Vagina (tissue), 2 donors: ENCODE data around the gene RAC2. TPM values are rescaled to one million over a fixed set of nuclear protein-coding genes. Genes with fewer than 3 reads are reported as not detected.

ENCODE experiments used
- DNase-seq, 2 donors: peaks; one replicate each; pipeline ENCODE4 v3.0.0-alpha.2; 2017; ENCODE audit errors: extremely low spot score in 2 of 2
- H3K27ac ChIP-seq: fragments of 200-600 bp; sonication (generic); one replicate; pipeline ENCODE4 v1.5.1; 2019
- H3K27me3 ChIP-seq: fragments of 200-600 bp; sonication (generic); one replicate; pipeline ENCODE4 v1.5.1; 2019
- H3K36me3 ChIP-seq, 2 donors: fragments of 200-600 bp; sonication (generic); one replicate each; pipeline ENCODE4 v1.5.1; 2017 to 2019
- H3K4me1 ChIP-seq: fragments of 200-600 bp; sonication (generic); one replicate; pipeline ENCODE4 v1.5.1; 2019
- H3K4me3 ChIP-seq, 2 donors: fragments of 200-600 bp; sonication (generic); 1 replicate in 1 of 2; 2 replicates in 1 of 2; pipeline ENCODE4 v1.5.1; 2016 to 2019
- H3K9me3 ChIP-seq: fragments of 200-600 bp; sonication (generic); one replicate; pipeline ENCODE4 v1.5.1; 2019
- POLR2A ChIP-seq, 2 donors: fragments of 450-650 bp; IDR thresholded peaks; one replicate each; pipeline ENCODE4 v1.6.1; 2017; ENCODE audit warnings: antibody characterized with exemption in 2 of 2, mild to moderate bottlenecking in 2 of 2, moderate library complexity in 2 of 2
- POLR2AphosphoS5 ChIP-seq, 2 donors: sonication (generic); formaldehyde crosslinking; IDR thresholded peaks; one replicate each; pipeline ENCODE4 v1.9.0; 2017; ENCODE audit warnings: antibody characterized with exemption in 2 of 2, mild to moderate bottlenecking in 2 of 2, low read depth in 1 of 2; ENCODE audit not compliant: insufficient read depth in 1 of 2
- intact Hi-C: fragments of 100-400 bp; cut with DNase I; formaldehyde crosslinking; loops from one replicate; pipeline ENCODE4 v1.15.1; 2023
- small RNA-seq: library from RNA; depleted of rRNA; stranded (forward); fragments of <200 nt; gene quantifications from one replicate; pipeline ENCODE3, GENCODE V24; 2016
- total RNA-seq: library from RNA; depleted of rRNA; stranded (reverse); fragments of >200 nt; gene quantifications from one replicate; pipeline ENCODE4 v1.2.3, GENCODE V29; 2016
- TF ChIP-seq, protein P1 (sequence below), 3 experiments: fragments of 450-650 bp in 2 of 3; fragments of 200-600 bp in 1 of 3; sonication (generic) in 1 of 3; IDR thresholded peaks; one replicate each; pipeline ENCODE4 v1.5.1; 2017 to 2019; ENCODE audit warnings: antibody characterized with exemption in 3 of 3, mild to moderate bottlenecking in 2 of 3, moderate library complexity in 2 of 3

Gene RAC2
- total RNA-seq, 1 donor from 2014 or later = 15.7 TPM

- no peak for DNase-seq
Observed at GRCh38 chr22:37177221-37177620, 66.8 kb downstream of the RAC2 start.

DNA sequence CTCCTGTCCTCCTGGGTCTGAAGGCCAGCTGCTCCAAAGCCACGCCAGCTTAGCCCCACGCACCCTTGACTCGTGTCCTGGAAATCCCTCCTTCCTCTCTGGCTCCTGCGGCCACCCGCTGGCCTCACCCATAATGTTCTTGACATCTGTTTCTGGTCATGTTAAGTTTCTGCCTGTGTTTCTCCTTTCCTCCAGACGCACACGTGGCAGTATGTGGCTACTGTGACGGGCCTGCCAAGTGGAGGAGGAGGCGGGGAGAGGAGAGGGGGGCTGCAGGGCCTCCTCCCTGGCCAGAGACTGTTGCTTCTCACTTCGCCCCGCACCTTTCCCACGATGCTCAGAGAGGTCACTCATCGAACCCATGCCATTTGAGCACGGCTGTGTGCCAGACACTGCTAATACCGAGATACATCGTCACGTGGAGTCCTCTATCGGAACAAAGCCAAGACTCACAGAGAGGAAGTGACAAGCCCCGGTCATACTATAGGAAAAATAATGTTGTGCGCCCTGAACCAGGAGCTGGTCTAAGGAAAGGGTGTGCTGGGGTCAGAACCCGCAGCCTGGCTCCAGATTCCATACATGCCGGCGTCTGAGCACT, 67.5 kb downstream of the RAC2 start:
- Histone ChIP-seq H3K36me3 (no peaks in the 10 kb centered on the region), H3K4me3 (peak overlapping the region in 1 of 2 donors; percentile 26), H3K9me3 (no peaks in the 10 kb centered on the region), H3K27ac (peak overlapping the region; percentile 52), H3K27me3 (no peaks in the 10 kb centered on the region), H3K4me1 (peaks cover 39% of the 10 kb centered on the region)
- DNase-seq = no peak
- intact Hi-C loops = no loop called here
- peak; percentile 65 to 80 for TF ChIP-seq POLR2AphosphoS5 (IDR thresholded peaks at IDR 0.05; ENCODE audit: insufficient read depth in 1 of 2, low read depth in 1 of 2)
- TF ChIP-seq, protein P1, sequence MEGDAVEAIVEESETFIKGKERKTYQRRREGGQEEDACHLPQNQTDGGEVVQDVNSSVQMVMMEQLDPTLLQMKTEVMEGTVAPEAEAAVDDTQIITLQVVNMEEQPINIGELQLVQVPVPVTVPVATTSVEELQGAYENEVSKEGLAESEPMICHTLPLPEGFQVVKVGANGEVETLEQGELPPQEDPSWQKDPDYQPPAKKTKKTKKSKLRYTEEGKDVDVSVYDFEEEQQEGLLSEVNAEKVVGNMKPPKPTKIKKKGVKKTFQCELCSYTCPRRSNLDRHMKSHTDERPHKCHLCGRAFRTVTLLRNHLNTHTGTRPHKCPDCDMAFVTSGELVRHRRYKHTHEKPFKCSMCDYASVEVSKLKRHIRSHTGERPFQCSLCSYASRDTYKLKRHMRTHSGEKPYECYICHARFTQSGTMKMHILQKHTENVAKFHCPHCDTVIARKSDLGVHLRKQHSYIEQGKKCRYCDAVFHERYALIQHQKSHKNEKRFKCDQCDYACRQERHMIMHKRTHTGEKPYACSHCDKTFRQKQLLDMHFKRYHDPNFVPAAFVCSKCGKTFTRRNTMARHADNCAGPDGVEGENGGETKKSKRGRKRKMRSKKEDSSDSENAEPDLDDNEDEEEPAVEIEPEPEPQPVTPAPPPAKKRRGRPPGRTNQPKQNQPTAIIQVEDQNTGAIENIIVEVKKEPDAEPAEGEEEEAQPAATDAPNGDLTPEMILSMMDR (IDR thresholded peaks at IDR 0.05) = no peak
- no peak for TF ChIP-seq POLR2A (IDR thresholded peaks at IDR 0.05)

More at GRCh38 chr22:37177221-37177620, 66.8 kb downstream of the RAC2 start:
- TF ChIP-seq POLR2AphosphoS5 (IDR thresholded peaks at IDR 0.05; ENCODE audit: insufficient read depth in 1 of 2, low read depth in 1 of 2) (no peak), POLR2A (IDR thresholded peaks at IDR 0.05) (no peak)
- TF ChIP-seq, protein P1 (IDR thresholded peaks at IDR 0.05) = no peak
- intact Hi-C loops = no loop called here
- Histone ChIP-seq H3K9me3 (no peaks in the 10 kb centered on the region), H3K27me3 (no peaks in the 10 kb centered on the region), H3K36me3 (no peaks in the 10 kb centered on the region), H3K4me1 (peaks cover 39% of the 10 kb centered on the region), H3K27ac (peak overlapping the region; percentile 52), H3K4me3 (no peak overlapping the region)

DNA sequence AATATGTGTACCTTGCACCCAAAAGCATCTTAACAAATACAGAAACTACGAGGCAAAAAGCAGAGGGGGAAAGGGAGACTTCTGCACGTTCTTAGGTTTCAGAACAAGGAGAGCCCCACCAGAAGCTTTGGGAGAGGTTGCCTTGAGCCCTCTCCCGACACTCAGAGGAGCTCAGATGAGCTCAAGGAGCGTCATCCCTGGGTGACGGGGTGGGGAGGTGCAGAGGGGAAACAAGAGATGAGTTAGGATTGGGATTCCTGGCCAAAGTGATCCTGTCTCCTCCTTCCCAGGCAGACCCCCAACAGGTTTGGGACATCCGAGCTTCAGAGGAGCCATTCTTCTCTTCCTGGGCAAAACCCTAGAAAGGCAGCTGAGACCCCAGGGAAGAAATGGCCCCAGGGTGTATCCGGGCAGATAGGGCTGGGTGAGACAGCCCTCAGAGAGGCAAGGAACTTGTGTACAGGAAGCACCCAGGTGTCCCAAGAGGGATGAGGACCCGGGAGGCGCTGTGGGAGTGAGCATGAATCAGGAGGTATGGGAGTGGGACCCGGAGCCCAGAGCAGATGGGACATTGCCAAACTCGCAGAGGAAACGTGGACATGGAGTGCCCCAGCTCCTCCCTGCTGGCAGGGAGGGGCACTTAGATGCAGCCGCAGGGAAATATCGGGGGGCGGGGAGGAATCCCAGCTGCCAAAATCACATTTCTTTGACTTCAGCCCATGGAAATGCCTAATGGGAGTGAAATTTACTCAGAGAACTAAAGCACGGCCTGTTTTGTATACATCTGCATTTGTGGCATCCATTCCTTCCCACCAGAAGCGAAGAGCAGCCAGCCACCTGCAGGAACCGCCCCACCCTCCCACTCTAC, 68.4 kb downstream of the RAC2 start:
- intact Hi-C loops = no loop called here
- H3K4me3 ChIP-seq = peak overlapping the region in 1 of 2 donors; percentile 26
- DNase-seq = no peak

More for the DNA sequence above, 68.4 kb downstream of the RAC2 start:
- no peak for TF ChIP-seq POLR2A (IDR thresholded peaks at IDR 0.05)
- no peak for TF ChIP-seq POLR2AphosphoS5 (IDR thresholded peaks at IDR 0.05; ENCODE audit: insufficient read depth in 1 of 2, low read depth in 1 of 2)
- TF ChIP-seq, protein P1 (IDR thresholded peaks at IDR 0.05) = no peak
- no peaks in the 10 kb centered on the region for H3K36me3 ChIP-seq
- H3K4me1 ChIP-seq = peaks cover 39% of the 10 kb centered on the region
- H3K27me3 ChIP-seq = no peaks in the 10 kb centered on the region
- H3K9me3 ChIP-seq = no peaks in the 10 kb centered on the region
- H3K27ac ChIP-seq = peak overlapping the region; percentile 52

Small RNA genes lying within 50 kb of the gene (small RNA-seq; reads per million reads assigned to genes)
- gene Z82188.1 = not detected

Other genes starting within 250 kb of the RAC2 start
- 50.8 TPM for gene TST, start 224.8 kb downstream of the RAC2 start, total RNA-seq
- 126 TPM for gene MPST, start 224.5 kb downstream of the RAC2 start, total RNA-seq
- 27.5 TPM for gene KCTD17, start 192.5 kb downstream of the RAC2 start, total RNA-seq
- gene TMPRSS6, start 134.6 kb downstream of the RAC2 start, total RNA-seq = not detected
- 3.7 TPM for gene IL2RB, start 94.4 kb downstream of the RAC2 start, total RNA-seq
- 4.9 TPM for gene C1QTNF6, start 56.0 kb downstream of the RAC2 start, total RNA-seq
- not detected for gene SSTR3, start 31.8 kb downstream of the RAC2 start, total RNA-seq
- gene CYTH4, start 38.2 kb upstream of the RAC2 start, total RNA-seq = 16.2 TPM
- not detected for gene ELFN2, start 183.2 kb upstream of the RAC2 start, total RNA-seq
- gene MFNG, start 242.1 kb upstream of the RAC2 start, total RNA-seq = 15.2 TPM